Measurements from ENCODE around the gene VPS36. TPM values are rescaled to one million over a fixed set of nuclear protein-coding genes. Genes with fewer than 3 reads are reported as not detected.

Gene VPS36
- total and polyA plus RNA-seq, 10 of the 15 experiments (the other 5 are each of a cell fraction or from before 2014, with no cell fraction given): 10.3 to 29.0 (median 23.9) TPM

DNA sequence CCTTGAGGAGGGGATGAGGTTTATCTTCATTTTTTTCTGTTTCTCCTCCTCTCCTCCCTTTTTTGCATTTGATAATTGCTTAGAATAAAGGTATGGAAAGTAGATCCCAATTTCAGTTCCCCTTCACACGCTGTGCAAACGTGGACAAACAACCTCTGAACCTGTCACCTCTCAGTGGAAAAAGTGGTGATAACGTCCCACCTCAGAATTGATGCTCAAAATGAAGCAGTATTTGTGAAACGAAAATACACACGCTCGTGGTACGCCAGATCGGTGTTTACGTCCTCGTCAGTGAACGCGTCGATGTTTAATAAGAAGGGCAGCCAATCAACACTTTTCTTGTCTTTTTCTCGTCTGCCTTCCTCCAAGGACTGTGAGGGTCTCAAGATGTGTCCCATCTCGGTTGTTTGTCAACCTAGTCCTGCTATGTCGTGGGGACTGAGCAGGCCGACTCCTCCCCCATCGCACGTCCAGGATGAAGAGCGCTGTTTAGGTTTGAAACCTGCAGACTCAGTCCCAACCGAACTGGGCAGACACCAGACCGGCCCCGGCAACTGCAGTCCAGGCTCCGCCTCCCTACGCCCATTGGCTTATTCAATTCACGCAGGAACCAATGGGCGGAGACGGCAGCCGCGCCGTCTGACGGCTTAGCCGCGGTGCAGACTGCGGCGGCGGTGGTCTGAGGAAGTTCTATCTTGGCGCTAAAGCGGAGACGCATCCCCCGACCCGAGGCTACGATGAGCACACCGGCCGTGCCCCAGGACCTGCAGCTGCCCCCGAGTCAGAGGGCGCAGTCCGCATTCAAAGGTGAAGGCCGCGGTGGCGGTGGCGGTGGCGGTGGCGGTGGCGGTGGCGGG lies 4.6 kb upstream of the VPS36 start, which contains the start of gene CKAP2 (continued):
- TF ChIP-seq WRNIP1 (IDR thresholded peaks at IDR 0.05; ENCODE audit: borderline replicate concordance, low read depth, low read length) (0 out of 2 replicates have a peak, but pooled peaks have one; percentile 77), MXI1 (IDR thresholded peaks at IDR 0.05; ENCODE audit: low read depth, low read length) (no peak; the same call in none of the 2 replicates), MEF2A (IDR thresholded peaks at IDR 0.05; ENCODE audit: insufficient read depth, low read depth, low read length) (no peak), PML (IDR thresholded peaks at IDR 0.05; ENCODE audit: low read length) (peak; percentile 66; the same call in 1 of the 2 replicates)
- TF ChIP-seq, protein P1, sequence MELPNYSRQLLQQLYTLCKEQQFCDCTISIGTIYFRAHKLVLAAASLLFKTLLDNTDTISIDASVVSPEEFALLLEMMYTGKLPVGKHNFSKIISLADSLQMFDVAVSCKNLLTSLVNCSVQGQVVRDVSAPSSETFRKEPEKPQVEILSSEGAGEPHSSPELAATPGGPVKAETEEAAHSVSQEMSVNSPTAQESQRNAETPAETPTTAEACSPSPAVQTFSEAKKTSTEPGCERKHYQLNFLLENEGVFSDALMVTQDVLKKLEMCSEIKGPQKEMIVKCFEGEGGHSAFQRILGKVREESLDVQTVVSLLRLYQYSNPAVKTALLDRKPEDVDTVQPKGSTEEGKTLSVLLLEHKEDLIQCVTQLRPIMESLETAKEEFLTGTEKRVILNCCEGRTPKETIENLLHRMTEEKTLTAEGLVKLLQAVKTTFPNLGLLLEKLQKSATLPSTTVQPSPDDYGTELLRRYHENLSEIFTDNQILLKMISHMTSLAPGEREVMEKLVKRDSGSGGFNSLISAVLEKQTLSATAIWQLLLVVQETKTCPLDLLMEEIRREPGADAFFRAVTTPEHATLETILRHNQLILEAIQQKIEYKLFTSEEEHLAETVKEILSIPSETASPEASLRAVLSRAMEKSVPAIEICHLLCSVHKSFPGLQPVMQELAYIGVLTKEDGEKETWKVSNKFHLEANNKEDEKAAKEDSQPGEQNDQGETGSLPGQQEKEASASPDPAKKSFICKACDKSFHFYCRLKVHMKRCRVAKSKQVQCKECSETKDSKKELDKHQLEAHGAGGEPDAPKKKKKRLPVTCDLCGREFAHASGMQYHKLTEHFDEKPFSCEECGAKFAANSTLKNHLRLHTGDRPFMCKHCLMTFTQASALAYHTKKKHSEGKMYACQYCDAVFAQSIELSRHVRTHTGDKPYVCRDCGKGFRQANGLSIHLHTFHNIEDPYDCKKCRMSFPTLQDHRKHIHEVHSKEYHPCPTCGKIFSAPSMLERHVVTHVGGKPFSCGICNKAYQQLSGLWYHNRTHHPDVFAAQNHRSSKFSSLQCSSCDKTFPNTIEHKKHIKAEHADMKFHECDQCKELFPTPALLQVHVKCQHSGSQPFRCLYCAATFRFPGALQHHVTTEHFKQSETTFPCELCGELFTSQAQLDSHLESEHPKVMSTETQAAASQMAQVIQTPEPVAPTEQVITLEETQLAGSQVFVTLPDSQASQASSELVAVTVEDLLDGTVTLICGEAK (IDR thresholded peaks at IDR 0.05; ENCODE audit: borderline replicate concordance): no peak

- H3K36me3 ChIP-seq (ENCODE audit: control insufficient read depth in 2 of 2, insufficient read depth in 2 of 2, low read length in 1 of 2): no peaks in the 10 kb centered on the region; a peak in 2 of 4 replicates
- ChIA-PET SMC1A (ENCODE audit: uncharacterized antibody, unreplicated experiment) (no interaction called here), POLR2A (no interaction called here), CTCF (interaction anchor here (1.6 kb wide), 1 partner anchor 8 kb away, joined by 3 read pairs; no protein-coding TSS in a partner anchor), RAD21 (ENCODE audit: unreplicated experiment) (no interaction called here)
- DNase-seq (ENCODE audit: low read depth, low spot score) (peak; percentile 69), ATAC-seq (peak; percentile 48), FAIRE-seq (no peak)
- H3K4me2 ChIP-seq (ENCODE audit: control insufficient read depth, insufficient read depth): peak overlapping the region; percentile 53
- peak overlapping the region; percentile 86 for H3K4me3 ChIP-seq
- intact Hi-C loops (cut with micrococcal nuclease; ENCODE audit: unreplicated experiment) (loop anchor here (5.0 to 10.0 kb wide), 4 partner anchors 198 to 640 kb away; partner anchors contain the start of genes ALG11, ATP7B and SUGT1), in situ Hi-C loops (cut with MboI) (loop anchor here (10.0 kb wide), 2 partner anchors 200 to 440 kb away; partner anchors contain the start of genes ALG11, ATP7B and SUGT1)
- H3K27me3 ChIP-seq (replicated peaks in 1 of 2; ENCODE audit: control insufficient read depth in 2 of 2, insufficient read depth in 2 of 2, low read length in 1 of 2): no peaks in the 10 kb centered on the region
- peaks cover 4% of the 10 kb centered on the region; the same call in 1 of the 2 replicates for H3K4me1 ChIP-seq (ENCODE audit: control insufficient read depth, insufficient read depth, low read length)
- H4K20me1 ChIP-seq (ENCODE audit: control insufficient read depth, insufficient read depth): no peaks in the 10 kb centered on the region
- peak overlapping the region; percentile 82 for H3K9ac ChIP-seq (ENCODE audit: control insufficient read depth, insufficient read depth, low read length)
- no TSS peak for BruUV-seq (replicated peaks)
- peaks cover 35% of the 10 kb centered on the region for H3K79me2 ChIP-seq (ENCODE audit: control insufficient read depth, insufficient read depth, low read length)
- H2AFZ ChIP-seq (ENCODE audit: control insufficient read depth, low read depth, low read length): peak overlapping the region; percentile 92
- peak overlapping the region; percentile 91 for H3K27ac ChIP-seq (ENCODE audit: control insufficient read depth, insufficient read depth)
- under 1% methylated on average over 8 of the region's 8 CpGs for WGBS (ENCODE audit: insufficient coverage, insufficient replicate concordance, low lambda C conversion rate, missing lambda C conversion rate)
- no peaks in the 10 kb centered on the region for H3K9me3 ChIP-seq (replicated peaks; ENCODE audit: control insufficient read depth, insufficient read depth, low read length)
- TF ChIP-seq EGR1 (IDR thresholded peaks at IDR 0.05; ENCODE audit: borderline replicate concordance in 1 of 2, low read depth in 2 of 2, low read length in 2 of 2) (0 out of 3 replicates have a peak, but pooled peaks of 1 of the 2 experiments have one; percentile 9), RAD21 (IDR thresholded peaks at IDR 0.05; ENCODE audit: insufficient read depth, low read depth, low read length) (no peak), RBBP5 (conservative IDR thresholded peaks at IDR 0.05) (no peak), SKIL (IDR thresholded peaks at IDR 0.05; ENCODE audit: low read depth, poor library complexity, severe bottlenecking) (peak; percentile 91), LARP7 (IDR thresholded peaks at IDR 0.05) (no peak), SIX5 (IDR thresholded peaks at IDR 0.05; ENCODE audit: low read depth, low read length, severe bottlenecking) (no peak), SMC3 (IDR thresholded peaks at IDR 0.05; ENCODE audit: borderline replicate concordance, low read length) (no peak), EP300 (IDR thresholded peaks at IDR 0.05; ENCODE audit: borderline replicate concordance in 1 of 2, control insufficient read depth in 1 of 2, low read depth in 2 of 2, low read length in 2 of 2) (no peak), DPF2 (IDR thresholded peaks at IDR 0.05) (0 out of 2 replicates have a peak, but pooled peaks have one; percentile 64), SMAD1 (IDR thresholded peaks at IDR 0.05; ENCODE audit: low read depth, partially characterized antibody) (no peak)
These were observed 4.0 kb upstream of the VPS36 start for GRCh38 chr13:52454459-52454819.

All from GM12878 (cell line).